Activated CD4-positive, alpha-beta memory T cell treated with anti-CD3 and anti-CD28 coated beads for 36 hours (primary cell): Measurements from ENCODE around the gene NGEF. TPM values are rescaled to one million over a fixed set of nuclear protein-coding genes. Genes with fewer than 3 reads are reported as not detected.

Experiments
- CTCF ChIA-PET: fragments of 350-600 bp; sonication (Branson Sonifier 250); formaldehyde crosslinking; loops from one replicate; lab custom pipeline; 2021; ENCODE audit warnings: antibody characterized with exemption, inconsistent platforms; lab: Charles Lee
- POLR2A ChIA-PET: fragments of 350-600 bp; sonication (Branson Sonifier 250); formaldehyde crosslinking; loops from one replicate; lab custom pipeline; 2021; ENCODE audit warnings: antibody characterized with exemption; lab: Charles Lee
- DNase-seq: peaks from one replicate; pipeline ENCODE4 v3.0.0-alpha.2; 2020
- H3K27ac Mint-ChIP-seq: one replicate; pipeline ENCODE4 v1.8.0; 2021; ENCODE audit warnings: mixed read lengths
- H3K27me3 Mint-ChIP-seq: one replicate; pipeline ENCODE4 v1.8.0; 2021; ENCODE audit warnings: mixed read lengths
- H3K36me3 Mint-ChIP-seq: one replicate; pipeline ENCODE4 v1.8.0; 2021; ENCODE audit warnings: mixed read lengths
- H3K4me1 Mint-ChIP-seq: one replicate; pipeline ENCODE4 v1.8.0; 2021; ENCODE audit warnings: low read depth, mixed read lengths
- H3K4me3 Mint-ChIP-seq: one replicate; pipeline ENCODE4 v1.8.0; 2021; ENCODE audit warnings: mild to moderate bottlenecking, mixed read lengths
- H3K9me3 Mint-ChIP-seq: one replicate; pipeline ENCODE4 v1.8.0; 2021; ENCODE audit warnings: mixed read lengths
- intact Hi-C: fragments of 100-400 bp; cut with micrococcal nuclease; formaldehyde crosslinking; loops from one replicate; pipeline ENCODE4 v1.15.1; 2023
- total RNA-seq, 2 experiments: library from RNA; stranded (reverse); gene quantifications; one replicate each; pipeline ENCODE4 v1.2.3, GENCODE V29; 2021

Gene NGEF
- total RNA-seq, 2 experiments from 2014 or later = 4.2 to 5.4 TPM

DNA sequence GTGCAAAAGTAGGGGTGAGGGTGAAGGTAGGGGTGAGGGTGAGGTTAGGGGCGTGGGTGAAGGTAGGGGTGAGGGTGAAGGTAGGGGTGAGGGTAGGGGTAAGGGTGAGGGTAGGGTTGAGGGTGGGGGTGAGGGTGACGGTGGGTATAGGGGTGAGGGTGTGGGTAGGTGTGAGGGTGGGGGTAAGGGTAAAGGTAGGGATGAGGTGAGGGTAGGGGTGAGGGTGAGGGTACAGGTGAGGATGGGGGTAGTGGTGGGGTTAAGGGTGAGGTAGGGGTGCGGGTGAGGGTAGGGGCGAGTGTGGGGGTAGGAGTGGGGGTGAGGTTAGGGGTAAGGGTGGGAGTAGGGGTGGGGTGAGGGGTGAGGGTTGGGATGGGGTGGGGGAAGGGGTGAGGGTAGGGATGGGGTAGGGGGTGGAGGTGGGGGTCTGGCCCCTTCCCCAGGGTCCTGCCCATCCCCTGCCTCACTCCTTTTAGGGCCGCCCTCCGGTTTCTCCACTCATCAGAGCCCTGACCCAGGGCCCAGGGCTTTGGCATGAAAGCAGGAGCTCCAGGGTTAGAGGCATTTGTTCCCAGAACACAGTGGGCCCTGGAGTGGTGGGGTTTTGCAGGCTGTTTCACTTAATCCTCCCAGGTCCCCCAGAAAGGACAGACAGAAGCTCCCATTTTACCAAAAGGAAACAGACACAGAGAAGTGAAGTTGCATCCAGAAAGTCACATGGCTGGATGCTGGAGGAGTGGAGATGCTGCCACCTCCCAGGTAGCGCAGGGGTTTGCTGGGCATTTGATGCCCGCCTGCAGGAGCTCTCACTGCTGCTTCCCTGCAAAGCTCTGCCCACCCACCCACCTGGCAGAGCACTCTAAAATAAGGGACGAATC is 116.1 kb downstream of the NGEF start:
- Mint-ChIP-seq H3K27ac (no peak overlapping the region), H3K4me1 (peaks cover 17% of the 10 kb centered on the region), H3K4me3 (no peak overlapping the region), H3K27me3 (peaks cover 9% of the 10 kb centered on the region), H3K36me3 (no peaks in the 10 kb centered on the region), H3K9me3 (no peaks in the 10 kb centered on the region)
- ChIA-PET CTCF (interaction anchor here (0.9 kb wide), 1 partner anchor 158 kb away, joined by 3 read pairs; no protein-coding TSS in a partner anchor), POLR2A (interaction anchor here (0.5 kb wide), 1 partner anchor 164 kb away, joined by 4 read pairs; no protein-coding TSS in a partner anchor)
- intact Hi-C loops = loop anchor here (5.0 to 10.0 kb wide), 2 partner anchors 165 to 348 kb away; partner anchors contain the start of gene INPP5D
- DNase-seq = no peak

DNA sequence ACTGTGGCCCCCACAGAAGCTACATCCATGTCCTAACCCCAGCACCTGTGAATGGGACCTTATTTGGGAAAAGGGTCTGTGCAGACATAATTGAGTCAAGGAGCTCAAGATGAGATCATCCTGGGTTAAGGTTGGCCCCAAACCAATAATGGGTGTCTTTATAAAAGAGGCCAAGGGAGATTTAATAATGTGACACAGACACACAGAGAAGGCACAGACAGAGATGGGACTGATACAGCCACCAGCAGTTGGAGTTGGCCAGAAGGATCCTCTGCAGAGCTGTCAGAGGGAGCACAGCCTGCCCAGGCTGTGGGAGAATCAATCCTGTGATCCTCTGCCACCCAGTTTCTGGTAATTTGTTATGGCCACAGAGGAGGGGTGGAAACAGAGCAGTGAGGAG is 116.9 kb downstream of the NGEF start:
- Mint-ChIP-seq H3K9me3 (no peaks in the 10 kb centered on the region), H3K4me3 (peak overlapping the region; percentile 30), H3K4me1 (peaks cover 13% of the 10 kb centered on the region), H3K27ac (peak overlapping the region; percentile 41), H3K27me3 (peaks cover 12% of the 10 kb centered on the region), H3K36me3 (no peaks in the 10 kb centered on the region)
- ChIA-PET POLR2A (no interaction called here), CTCF (no interaction called here)
- intact Hi-C loops = loop anchor here (5.0 to 10.0 kb wide), 2 partner anchors 166 to 349 kb away; partner anchors contain the start of gene INPP5D
- no peak for DNase-seq

DNA sequence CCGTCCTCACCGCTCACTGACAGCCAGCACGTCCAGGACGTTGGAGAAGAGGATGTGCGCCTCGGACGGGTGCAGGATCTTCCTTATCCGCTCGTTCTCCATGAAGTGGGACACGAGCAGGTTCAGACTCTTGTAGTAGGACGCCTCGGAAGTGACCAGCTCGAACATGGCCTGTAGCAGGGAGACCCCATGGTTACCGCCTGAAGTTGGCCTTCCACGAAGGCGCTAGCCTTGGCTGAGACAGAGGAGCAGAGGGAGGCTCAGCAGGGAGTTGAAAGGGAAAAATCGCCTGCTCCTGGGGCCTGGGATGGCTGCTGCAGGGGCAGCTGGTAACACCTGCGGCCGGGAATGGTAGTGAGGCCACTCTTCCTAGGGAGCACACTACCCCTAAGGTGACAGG is 118.3 kb downstream of the NGEF start:
- H3K4me3 Mint-ChIP-seq = no peak overlapping the region
- DNase-seq = no peak
- ChIA-PET CTCF (no interaction called here), POLR2A (no interaction called here)
- no peaks in the 10 kb centered on the region for H3K9me3 Mint-ChIP-seq
- H3K36me3 Mint-ChIP-seq = no peaks in the 10 kb centered on the region
- H3K27ac Mint-ChIP-seq = no peak overlapping the region
- peaks cover 18% of the 10 kb centered on the region for H3K4me1 Mint-ChIP-seq
- intact Hi-C loops = loop anchor here (5.0 to 10.0 kb wide), 2 partner anchors 168 to 350 kb away; partner anchors contain the start of gene INPP5D
- H3K27me3 Mint-ChIP-seq = peaks cover 20% of the 10 kb centered on the region

DNA sequence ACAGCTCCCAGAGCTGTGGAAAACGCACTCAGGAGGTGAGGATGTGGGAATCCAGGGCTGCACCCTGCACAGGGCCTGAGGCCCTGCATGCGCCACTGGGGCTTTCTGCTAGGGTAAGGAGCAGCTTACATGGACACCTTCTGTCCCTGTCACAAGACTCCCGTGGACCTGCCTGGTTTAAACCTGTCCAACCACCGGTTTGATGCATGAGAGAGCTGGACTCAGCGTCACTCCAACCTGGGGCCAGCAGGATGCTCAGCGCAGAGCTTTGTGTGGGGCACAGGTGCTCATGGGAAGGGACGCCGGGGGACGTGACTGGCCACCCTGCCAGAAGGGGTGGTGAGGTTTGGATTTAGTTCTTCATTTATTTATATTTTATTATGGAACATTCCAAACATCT is 118.8 kb downstream of the NGEF start:
- ChIA-PET CTCF (no interaction called here), POLR2A (no interaction called here)
- no peaks in the 10 kb centered on the region for H3K36me3 Mint-ChIP-seq
- peaks cover 20% of the 10 kb centered on the region for H3K27me3 Mint-ChIP-seq
- H3K27ac Mint-ChIP-seq = no peak overlapping the region
- no peak for DNase-seq
- H3K4me3 Mint-ChIP-seq = no peak overlapping the region
- no peaks in the 10 kb centered on the region for H3K9me3 Mint-ChIP-seq
- H3K4me1 Mint-ChIP-seq = peaks cover 18% of the 10 kb centered on the region
- intact Hi-C loops = loop anchor here (10.0 kb wide), 1 partner anchor 351 kb away; no protein-coding TSS in a partner anchor

DNA sequence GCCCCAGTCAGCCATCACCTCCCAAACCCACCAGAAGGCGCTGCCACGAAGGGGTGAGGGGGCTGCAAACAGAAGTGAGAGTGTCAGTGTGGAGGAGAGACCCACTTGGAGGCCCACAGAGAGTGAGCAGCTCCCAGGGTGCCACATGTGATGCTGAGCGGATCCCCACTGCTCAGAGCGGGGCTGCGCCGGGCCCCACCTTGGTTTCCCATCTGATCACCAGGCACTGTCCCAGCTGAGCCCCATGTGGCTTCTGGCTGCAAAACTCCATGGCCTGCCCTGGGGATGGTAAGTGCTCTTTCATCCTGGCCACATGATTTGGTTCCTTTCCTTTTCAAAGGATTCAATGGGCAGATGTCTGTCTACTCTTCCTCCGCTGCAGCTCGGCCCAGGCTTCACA is 119.2 kb downstream of the NGEF start:
- no peaks in the 10 kb centered on the region for H3K9me3 Mint-ChIP-seq
- intact Hi-C loops = loop anchor here (10.0 kb wide), 1 partner anchor 351 kb away; no protein-coding TSS in a partner anchor
- H3K36me3 Mint-ChIP-seq = no peaks in the 10 kb centered on the region
- no peak overlapping the region for H3K27ac Mint-ChIP-seq
- ChIA-PET POLR2A (no interaction called here), CTCF (no interaction called here)
- DNase-seq = no peak
- H3K27me3 Mint-ChIP-seq = peaks cover 20% of the 10 kb centered on the region
- H3K4me1 Mint-ChIP-seq = peaks cover 18% of the 10 kb centered on the region
- H3K4me3 Mint-ChIP-seq = no peak overlapping the region

DNA sequence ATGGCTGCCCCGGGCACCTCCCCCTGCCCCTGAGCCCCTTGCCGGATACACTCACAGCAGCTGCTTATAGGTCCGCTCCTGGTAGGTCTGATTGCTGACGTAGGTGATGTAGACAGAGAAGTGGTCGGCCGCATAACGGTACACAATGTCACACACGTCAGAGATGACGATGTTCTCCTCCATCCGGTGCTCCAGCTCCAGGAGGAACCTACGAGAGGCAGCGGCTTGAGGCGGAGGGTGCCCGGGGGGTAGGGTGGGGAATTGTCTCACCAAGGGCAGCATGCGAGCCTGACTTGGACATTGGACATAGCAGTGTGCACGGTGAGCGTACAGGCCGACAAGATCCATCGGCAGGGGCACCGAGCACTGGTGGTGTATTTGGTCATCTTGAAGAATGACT is 120.2 kb downstream of the NGEF start:
- CTCF ChIA-PET = no interaction called here
- Mint-ChIP-seq H3K36me3 (no peaks in the 10 kb centered on the region), H3K9me3 (no peaks in the 10 kb centered on the region), H3K4me1 (peaks cover 18% of the 10 kb centered on the region), H3K27ac (no peak overlapping the region), H3K27me3 (peaks cover 20% of the 10 kb centered on the region), H3K4me3 (no peak overlapping the region)
- POLR2A ChIA-PET = no interaction called here
- DNase-seq = no peak
- intact Hi-C loops = loop anchor here (10.0 kb wide), 1 partner anchor 352 kb away; no protein-coding TSS in a partner anchor

DNA sequence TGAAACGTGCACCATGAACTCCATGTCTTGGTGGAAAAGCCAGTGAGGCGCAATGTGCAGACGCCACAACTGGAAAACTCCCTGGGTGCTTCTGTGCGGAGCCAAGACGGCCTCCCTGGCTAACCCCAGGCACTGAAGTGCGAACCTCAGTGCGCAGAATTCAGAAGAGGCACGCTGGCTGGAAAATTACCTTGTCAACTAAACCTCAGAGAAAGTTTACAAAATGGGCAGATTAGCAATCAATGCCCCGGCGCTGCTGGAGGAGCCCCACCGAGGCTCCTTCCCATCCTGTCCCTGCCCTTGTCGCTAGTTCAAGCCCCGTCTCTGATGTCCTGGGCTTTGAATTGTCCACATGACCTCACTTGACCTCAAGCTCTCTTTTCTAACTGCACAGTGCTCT is 120.8 kb downstream of the NGEF start:
- intact Hi-C loops = loop anchor here (10.0 kb wide), 1 partner anchor 353 kb away; no protein-coding TSS in a partner anchor
- no peak for DNase-seq
- POLR2A ChIA-PET = no interaction called here
- no peak overlapping the region for H3K27ac Mint-ChIP-seq
- no peaks in the 10 kb centered on the region for H3K36me3 Mint-ChIP-seq
- CTCF ChIA-PET = no interaction called here
- H3K27me3 Mint-ChIP-seq = peaks cover 20% of the 10 kb centered on the region
- H3K9me3 Mint-ChIP-seq = no peaks in the 10 kb centered on the region
- H3K4me1 Mint-ChIP-seq = peaks cover 16% of the 10 kb centered on the region
- H3K4me3 Mint-ChIP-seq = no peak overlapping the region

DNA sequence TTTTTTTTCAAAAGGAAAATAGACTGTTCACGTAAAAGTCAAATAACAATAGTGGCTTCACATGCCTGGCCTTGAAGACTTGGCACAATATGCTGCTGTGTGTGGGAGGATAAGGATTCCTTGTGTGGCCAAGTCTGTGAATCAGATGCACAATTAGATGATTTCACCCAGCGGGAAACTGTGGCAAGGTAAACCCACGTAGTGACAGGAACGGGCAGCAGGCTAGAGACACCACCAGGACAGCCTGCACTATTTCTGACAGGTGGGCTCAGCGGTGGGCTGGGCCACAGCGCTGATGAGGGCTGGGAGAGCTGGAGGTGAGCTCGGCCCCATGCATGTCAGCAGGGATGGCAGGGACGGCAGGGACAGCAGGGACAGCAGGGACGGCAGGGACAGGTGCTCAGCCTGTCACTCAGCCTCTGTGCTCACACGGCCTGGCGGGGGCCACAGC is 121.4 kb downstream of the NGEF start:
- Mint-ChIP-seq H3K27ac (no peak overlapping the region), H3K27me3 (peaks cover 20% of the 10 kb centered on the region), H3K36me3 (no peaks in the 10 kb centered on the region), H3K4me1 (peaks cover 14% of the 10 kb centered on the region), H3K9me3 (no peaks in the 10 kb centered on the region), H3K4me3 (no peak overlapping the region)
- no peak for DNase-seq
- POLR2A ChIA-PET = no interaction called here
- CTCF ChIA-PET = interaction anchor here (1.1 kb wide), 1 partner anchor 137 kb away, joined by 3 read pairs; no protein-coding TSS in a partner anchor
- intact Hi-C loops = loop anchor here (10.0 kb wide), 1 partner anchor 353 kb away; no protein-coding TSS in a partner anchor

DNA sequence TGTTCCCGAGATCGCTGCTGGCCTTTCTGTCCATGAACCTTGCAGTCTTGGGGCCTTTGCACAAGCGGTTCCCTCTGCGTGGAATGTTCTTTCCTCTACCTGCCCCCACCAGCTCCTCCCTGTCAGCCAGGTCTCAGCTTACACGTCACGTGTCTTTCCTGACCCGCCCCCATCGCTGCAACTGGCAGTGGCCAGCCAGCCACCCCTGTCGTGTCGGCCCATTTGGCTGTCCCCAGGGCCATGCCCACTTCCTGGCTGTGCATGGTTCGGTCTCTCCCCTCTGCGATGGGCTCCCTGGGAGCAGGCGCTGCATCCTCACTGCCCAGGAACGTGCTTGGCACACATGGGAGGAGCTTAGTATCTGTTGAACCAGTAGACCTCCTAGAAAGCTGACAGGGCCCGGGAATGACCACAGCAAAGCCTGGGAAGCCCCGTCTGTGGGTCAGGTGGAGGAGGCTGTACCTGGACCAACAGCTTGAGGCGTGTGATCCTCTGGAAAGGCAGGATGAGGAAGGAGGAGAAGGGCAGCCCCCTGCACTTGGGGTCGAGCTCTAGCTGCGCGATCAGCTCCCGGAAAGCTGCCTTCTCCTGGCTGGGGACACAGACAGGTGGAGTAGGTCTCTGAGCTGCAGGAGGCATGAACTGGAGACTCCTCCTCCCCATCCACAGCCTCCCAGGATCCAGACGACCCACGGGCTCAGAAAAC is 122.0 kb downstream of the NGEF start:
- CTCF ChIA-PET = interaction anchor here (1.1 kb wide), 1 partner anchor 138 kb away, joined by 3 read pairs; no protein-coding TSS in a partner anchor
- no peak overlapping the region for H3K27ac Mint-ChIP-seq
- POLR2A ChIA-PET = interaction anchor here (1.1 kb wide), 1 partner anchor 343 kb away, joined by 4 read pairs; no protein-coding TSS in a partner anchor
- no peaks in the 10 kb centered on the region for H3K36me3 Mint-ChIP-seq
- H3K4me1 Mint-ChIP-seq = peaks cover 12% of the 10 kb centered on the region
- H3K9me3 Mint-ChIP-seq = no peaks in the 10 kb centered on the region
- no peak overlapping the region for H3K4me3 Mint-ChIP-seq
- peaks cover 20% of the 10 kb centered on the region for H3K27me3 Mint-ChIP-seq
- intact Hi-C loops = loop anchor here (10.0 kb wide), 1 partner anchor 354 kb away; no protein-coding TSS in a partner anchor
- DNase-seq = no peak

DNA sequence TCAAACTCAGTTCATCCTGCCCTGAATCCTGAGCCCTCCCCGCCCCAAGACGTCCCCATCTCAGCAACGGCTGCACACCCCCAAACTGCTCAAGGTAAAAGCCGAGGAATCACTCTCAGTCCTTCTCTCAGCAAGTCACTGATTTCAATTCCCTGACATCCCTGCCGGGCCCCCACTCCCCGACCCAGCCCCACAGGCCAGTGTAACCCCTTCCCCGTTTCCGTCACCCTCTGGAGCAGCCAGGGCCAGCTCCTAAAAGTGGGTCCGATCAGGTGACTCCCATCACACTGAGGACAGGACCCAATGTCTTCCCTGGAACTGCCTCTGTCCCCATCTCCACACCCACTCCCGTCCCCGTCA is 122.5 kb downstream of the NGEF start:
- no peak for DNase-seq
- Mint-ChIP-seq H3K9me3 (no peaks in the 10 kb centered on the region), H3K4me3 (no peak overlapping the region), H3K4me1 (peaks cover 9% of the 10 kb centered on the region), H3K36me3 (no peaks in the 10 kb centered on the region), H3K27ac (no peak overlapping the region), H3K27me3 (peaks cover 20% of the 10 kb centered on the region)
- CTCF ChIA-PET = interaction anchor here (1.1 kb wide), 1 partner anchor 138 kb away, joined by 3 read pairs; no protein-coding TSS in a partner anchor
- intact Hi-C loops = loop anchor here (10.0 kb wide), 1 partner anchor 354 kb away; no protein-coding TSS in a partner anchor
- POLR2A ChIA-PET = interaction anchor here (1.1 kb wide), 1 partner anchor 344 kb away, joined by 4 read pairs; no protein-coding TSS in a partner anchor

DNA sequence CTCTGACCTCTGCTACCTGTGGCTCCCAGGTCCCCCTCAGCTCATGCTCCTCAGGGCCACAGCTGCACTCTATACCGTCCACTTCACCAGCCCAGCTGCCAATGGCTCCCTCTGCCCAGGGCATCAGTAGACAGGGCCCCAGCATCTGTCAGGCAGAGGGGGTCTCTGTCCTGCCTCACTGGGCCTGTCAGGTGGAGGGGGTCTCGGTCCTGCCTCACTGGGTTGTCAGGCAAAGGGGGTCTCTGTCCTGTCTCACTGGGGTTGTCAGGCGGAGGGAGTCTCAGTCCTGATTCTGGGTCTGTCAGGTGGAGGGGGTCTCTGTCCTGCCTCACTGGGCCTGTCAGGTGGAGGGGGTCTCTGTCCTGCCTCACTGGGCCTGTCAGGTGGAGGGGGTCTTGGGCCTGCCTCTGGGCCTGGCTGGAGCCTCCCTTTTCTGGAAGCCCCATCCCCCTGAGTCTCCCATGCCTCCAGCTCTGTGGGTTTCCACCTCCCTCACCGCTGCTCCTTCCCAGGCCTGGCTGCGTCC is 123.1 kb downstream of the NGEF start:
- Mint-ChIP-seq H3K4me3 (no peak overlapping the region), H3K4me1 (peaks cover 9% of the 10 kb centered on the region), H3K9me3 (no peaks in the 10 kb centered on the region), H3K36me3 (no peaks in the 10 kb centered on the region), H3K27me3 (peaks cover 20% of the 10 kb centered on the region), H3K27ac (no peak overlapping the region)
- ChIA-PET POLR2A (interaction anchor here (1.1 kb wide), 1 partner anchor 344 kb away, joined by 4 read pairs; no protein-coding TSS in a partner anchor), CTCF (no interaction called here)
- intact Hi-C loops = loop anchor here (10.0 kb wide), 1 partner anchor 355 kb away; no protein-coding TSS in a partner anchor
- DNase-seq = no peak
